ENCODE data around the gene SLCO2B1.

Gene SLCO2B1

GRCh38 chr11:75254326-75254725 lies 103.4 kb downstream of the SLCO2B1 start:
- no peak for DNase-seq (ENCODE audit: low read depth)

Data from fibroblast of gingiva (primary cell).